Measurements from ENCODE around the gene ACYP2.

GRCh38 chr2:54183281-54183680 is 67.9 kb downstream of the ACYP2 start:
- TF ChIP-seq, protein P1, sequence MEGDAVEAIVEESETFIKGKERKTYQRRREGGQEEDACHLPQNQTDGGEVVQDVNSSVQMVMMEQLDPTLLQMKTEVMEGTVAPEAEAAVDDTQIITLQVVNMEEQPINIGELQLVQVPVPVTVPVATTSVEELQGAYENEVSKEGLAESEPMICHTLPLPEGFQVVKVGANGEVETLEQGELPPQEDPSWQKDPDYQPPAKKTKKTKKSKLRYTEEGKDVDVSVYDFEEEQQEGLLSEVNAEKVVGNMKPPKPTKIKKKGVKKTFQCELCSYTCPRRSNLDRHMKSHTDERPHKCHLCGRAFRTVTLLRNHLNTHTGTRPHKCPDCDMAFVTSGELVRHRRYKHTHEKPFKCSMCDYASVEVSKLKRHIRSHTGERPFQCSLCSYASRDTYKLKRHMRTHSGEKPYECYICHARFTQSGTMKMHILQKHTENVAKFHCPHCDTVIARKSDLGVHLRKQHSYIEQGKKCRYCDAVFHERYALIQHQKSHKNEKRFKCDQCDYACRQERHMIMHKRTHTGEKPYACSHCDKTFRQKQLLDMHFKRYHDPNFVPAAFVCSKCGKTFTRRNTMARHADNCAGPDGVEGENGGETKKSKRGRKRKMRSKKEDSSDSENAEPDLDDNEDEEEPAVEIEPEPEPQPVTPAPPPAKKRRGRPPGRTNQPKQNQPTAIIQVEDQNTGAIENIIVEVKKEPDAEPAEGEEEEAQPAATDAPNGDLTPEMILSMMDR (IDR thresholded peaks at IDR 0.05; ENCODE audit: borderline replicate concordance, extremely low read depth, low read length, poor library complexity, severe bottlenecking) = no peak
- no peak for TF ChIP-seq EZH2 (IDR thresholded peaks at IDR 0.05; ENCODE audit: borderline replicate concordance, low read depth, low read length, severe bottlenecking)

Measured in DND-41 (cell line).